Measurements from ENCODE around the gene WIPF1.

DNA sequence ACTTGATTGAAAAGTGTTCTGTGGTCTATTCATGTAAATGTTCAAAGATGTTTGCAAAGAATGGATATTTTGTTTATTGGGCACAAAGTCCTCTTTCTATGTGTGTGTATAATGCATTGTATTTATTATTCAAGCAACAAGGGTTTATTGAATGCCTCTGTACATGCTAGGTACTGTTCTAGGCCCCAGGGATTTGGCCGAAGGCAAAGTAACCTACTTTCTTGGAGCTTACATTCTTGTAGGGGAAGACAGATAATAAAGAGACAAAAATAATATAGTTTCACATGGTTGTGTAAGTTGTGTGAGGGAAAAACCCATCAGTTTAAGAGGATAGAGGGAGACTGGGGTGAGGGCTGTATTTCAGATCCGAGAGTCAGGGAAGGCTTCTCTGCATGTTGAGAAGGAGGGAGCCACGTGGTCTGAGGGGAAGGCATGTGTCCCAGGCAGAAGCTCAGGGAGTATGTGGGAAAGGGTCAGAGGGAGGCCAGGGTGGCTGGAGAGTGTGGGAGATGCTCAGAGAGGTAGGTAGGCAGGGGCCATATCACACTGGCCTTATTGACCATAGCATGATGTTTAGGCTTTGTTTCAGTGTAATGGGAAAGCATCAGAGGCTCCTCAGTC lies 70.4 kb downstream of the WIPF1 start:
- TF ChIP-seq, protein P1, sequence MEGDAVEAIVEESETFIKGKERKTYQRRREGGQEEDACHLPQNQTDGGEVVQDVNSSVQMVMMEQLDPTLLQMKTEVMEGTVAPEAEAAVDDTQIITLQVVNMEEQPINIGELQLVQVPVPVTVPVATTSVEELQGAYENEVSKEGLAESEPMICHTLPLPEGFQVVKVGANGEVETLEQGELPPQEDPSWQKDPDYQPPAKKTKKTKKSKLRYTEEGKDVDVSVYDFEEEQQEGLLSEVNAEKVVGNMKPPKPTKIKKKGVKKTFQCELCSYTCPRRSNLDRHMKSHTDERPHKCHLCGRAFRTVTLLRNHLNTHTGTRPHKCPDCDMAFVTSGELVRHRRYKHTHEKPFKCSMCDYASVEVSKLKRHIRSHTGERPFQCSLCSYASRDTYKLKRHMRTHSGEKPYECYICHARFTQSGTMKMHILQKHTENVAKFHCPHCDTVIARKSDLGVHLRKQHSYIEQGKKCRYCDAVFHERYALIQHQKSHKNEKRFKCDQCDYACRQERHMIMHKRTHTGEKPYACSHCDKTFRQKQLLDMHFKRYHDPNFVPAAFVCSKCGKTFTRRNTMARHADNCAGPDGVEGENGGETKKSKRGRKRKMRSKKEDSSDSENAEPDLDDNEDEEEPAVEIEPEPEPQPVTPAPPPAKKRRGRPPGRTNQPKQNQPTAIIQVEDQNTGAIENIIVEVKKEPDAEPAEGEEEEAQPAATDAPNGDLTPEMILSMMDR (IDR thresholded peaks at IDR 0.05) = no peak
- no peak for TF ChIP-seq POLR2A (IDR thresholded peaks at IDR 0.05)

Data from esophagus squamous epithelium (tissue), 4 donors.